OCI-LY1 (cell line): ENCODE results near the gene CTNND2.

Experiments used
- H2AFZ ChIP-seq: fragments of 200-600 bp; sonication (generic), shearing (Covaris generic); 2 replicates; pipeline ENCODE4 v1.6.0; 2014; ENCODE audit warnings: antibody characterized with exemption, mild to moderate bottlenecking, low read length
- H3F3A ChIP-seq: fragments of 200-600 bp; sonication (generic), shearing (Covaris generic); 2 replicates; pipeline ENCODE4 v1.6.0; 2014; ENCODE audit warnings: mild to moderate bottlenecking, antibody characterized with exemption, low read length, moderate library complexity; ENCODE audit not compliant: insufficient read depth
- H3K27ac ChIP-seq: fragments of 200-600 bp; sonication (generic); 2 replicates; pipeline ENCODE4 v1.5.1; 2014; ENCODE audit warnings: low read length, mixed run types, mild to moderate bottlenecking, low read depth; ENCODE audit not compliant: poor library complexity, severe bottlenecking
- H3K27me3 ChIP-seq: fragments of 200-600 bp; sonication (generic); 2 replicates; pipeline ENCODE4 v1.6.0; 2014; ENCODE audit warnings: antibody characterized with exemption, mild to moderate bottlenecking, low read length, moderate library complexity; ENCODE audit not compliant: insufficient read depth
- H3K36me3 ChIP-seq: fragments of 200-600 bp; sonication (generic); 2 replicates; pipeline ENCODE4 v1.6.1; 2014; ENCODE audit warnings: mild to moderate bottlenecking, antibody characterized with exemption, low read length, moderate library complexity, mixed read lengths; ENCODE audit not compliant: insufficient read depth
- H3K4me1 ChIP-seq: fragments of 200-600 bp; sonication (generic); 2 replicates; pipeline ENCODE4 v1.5.1; 2014; ENCODE audit warnings: mild to moderate bottlenecking, low read length, moderate library complexity; ENCODE audit not compliant: insufficient read depth, severe bottlenecking
- H3K4me2 ChIP-seq: fragments of 200-600 bp; sonication (generic), shearing (Covaris generic); 2 replicates; pipeline ENCODE4 v1.6.1; 2014; ENCODE audit warnings: low read length
- H3K4me3 ChIP-seq: fragments of 200-600 bp; sonication (generic); 2 replicates; pipeline ENCODE4 v1.5.1; 2014; ENCODE audit warnings: low read length, low read depth, mild to moderate bottlenecking, mixed read lengths; ENCODE audit not compliant: poor library complexity, severe bottlenecking
- H3K79me2 ChIP-seq: fragments of 200-600 bp; shearing (Covaris generic); 2 replicates; pipeline ENCODE4 v1.6.1; 2016; ENCODE audit warnings: mixed run types, low read length, mixed read lengths; ENCODE audit not compliant: insufficient read depth
- H3K9ac ChIP-seq: fragments of 200-600 bp; sonication (generic), shearing (Covaris generic); 2 replicates; pipeline ENCODE4 v1.6.1; 2014; ENCODE audit warnings: mild to moderate bottlenecking, low read length, mixed read lengths
- H3K9me2 ChIP-seq: fragments of 200-600 bp; sonication (generic), shearing (Covaris generic); 2 replicates; pipeline ENCODE4 v1.6.1; 2014; ENCODE audit warnings: low read depth, mild to moderate bottlenecking, low read length, mixed read lengths
- H3K9me3 ChIP-seq: fragments of 200-600 bp; shearing (Covaris generic); 2 replicates; pipeline ENCODE4 v1.6.1; 2014; ENCODE audit warnings: low read length, mixed read lengths
- H4K20me1 ChIP-seq: fragments of 200-600 bp; sonication (generic), shearing (Covaris generic); 2 replicates; pipeline ENCODE4 v1.6.0; 2016; ENCODE audit warnings: mild to moderate bottlenecking, low read length; ENCODE audit not compliant: insufficient read depth
- EZH2 ChIP-seq: fragments of 200-600 bp; sonication (generic), shearing (Covaris generic); IDR thresholded peaks from 2 replicates; pipeline ENCODE4 v1.8.0; 2017; ENCODE audit warnings: borderline replicate concordance, mixed run types, mild to moderate bottlenecking, antibody characterized with exemption, low read length, moderate library complexity, mixed read lengths
- TF ChIP-seq, protein P1 (sequence below): fragments of 200-600 bp; sonication (generic), shearing (Covaris generic); IDR thresholded peaks from 2 replicates; pipeline ENCODE4 v1.5.1; 2017; ENCODE audit warnings: mild to moderate bottlenecking, antibody characterized with exemption, low read length, moderate library complexity, mixed read lengths

The CTNND2 gene

DNA sequence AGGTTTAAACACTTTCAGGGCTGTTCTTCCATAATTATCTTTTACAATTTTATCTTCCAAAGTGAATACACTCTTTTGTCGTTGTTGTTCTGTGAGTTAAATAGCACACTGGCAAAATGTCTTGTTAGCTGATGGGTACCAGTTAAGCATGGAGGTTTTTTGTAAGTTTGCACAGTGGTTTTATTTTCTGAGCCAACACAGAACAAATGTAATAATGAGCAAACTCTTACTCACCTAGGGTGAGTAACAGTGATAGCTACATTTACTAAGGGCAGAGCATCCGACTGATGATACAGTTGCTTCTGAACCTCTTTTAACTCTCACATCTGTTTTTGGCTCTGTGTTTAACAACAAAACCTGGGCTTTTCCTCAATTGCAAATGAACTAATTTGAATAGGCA lies 103.2 kb downstream of the CTNND2 start:
- Histone ChIP-seq H3K9me3 (no peaks in the 10 kb centered on the region), H3F3A (no peaks in the 10 kb centered on the region), H3K79me2 (no peaks in the 10 kb centered on the region), H3K9ac (no peak overlapping the region), H3K36me3 (no peaks in the 10 kb centered on the region), H3K4me3 (no peak overlapping the region), H2AFZ (no peak overlapping the region), H3K4me1 (no peaks in the 10 kb centered on the region), H3K27me3 (no peaks in the 10 kb centered on the region), H3K27ac (no peak overlapping the region), H4K20me1 (no peaks in the 10 kb centered on the region), H3K4me2 (no peak overlapping the region), H3K9me2 (no peaks in the 10 kb centered on the region)
- no peak for TF ChIP-seq EZH2
- TF ChIP-seq, protein P1, sequence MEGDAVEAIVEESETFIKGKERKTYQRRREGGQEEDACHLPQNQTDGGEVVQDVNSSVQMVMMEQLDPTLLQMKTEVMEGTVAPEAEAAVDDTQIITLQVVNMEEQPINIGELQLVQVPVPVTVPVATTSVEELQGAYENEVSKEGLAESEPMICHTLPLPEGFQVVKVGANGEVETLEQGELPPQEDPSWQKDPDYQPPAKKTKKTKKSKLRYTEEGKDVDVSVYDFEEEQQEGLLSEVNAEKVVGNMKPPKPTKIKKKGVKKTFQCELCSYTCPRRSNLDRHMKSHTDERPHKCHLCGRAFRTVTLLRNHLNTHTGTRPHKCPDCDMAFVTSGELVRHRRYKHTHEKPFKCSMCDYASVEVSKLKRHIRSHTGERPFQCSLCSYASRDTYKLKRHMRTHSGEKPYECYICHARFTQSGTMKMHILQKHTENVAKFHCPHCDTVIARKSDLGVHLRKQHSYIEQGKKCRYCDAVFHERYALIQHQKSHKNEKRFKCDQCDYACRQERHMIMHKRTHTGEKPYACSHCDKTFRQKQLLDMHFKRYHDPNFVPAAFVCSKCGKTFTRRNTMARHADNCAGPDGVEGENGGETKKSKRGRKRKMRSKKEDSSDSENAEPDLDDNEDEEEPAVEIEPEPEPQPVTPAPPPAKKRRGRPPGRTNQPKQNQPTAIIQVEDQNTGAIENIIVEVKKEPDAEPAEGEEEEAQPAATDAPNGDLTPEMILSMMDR: no peak

GRCh38 chr5:11797132-11797531 lies 107.1 kb downstream of the CTNND2 start:
- Histone ChIP-seq H3K4me3 (no peak overlapping the region), H3K27me3 (no peaks in the 10 kb centered on the region), H3F3A (no peaks in the 10 kb centered on the region), H3K27ac (no peak overlapping the region), H3K9ac (no peak overlapping the region), H2AFZ (no peak overlapping the region), H4K20me1 (no peaks in the 10 kb centered on the region), H3K36me3 (no peaks in the 10 kb centered on the region), H3K4me2 (no peak overlapping the region), H3K9me2 (no peaks in the 10 kb centered on the region), H3K9me3 (no peaks in the 10 kb centered on the region), H3K4me1 (no peaks in the 10 kb centered on the region), H3K79me2 (no peaks in the 10 kb centered on the region)
- no peak for TF ChIP-seq EZH2
- TF ChIP-seq, protein P1: no peak

GRCh38 chr5:11793396-11793795 lies 110.8 kb downstream of the CTNND2 start:
- TF ChIP-seq, protein P1: no peak
- no peak for TF ChIP-seq EZH2
- no peaks in the 10 kb centered on the region for H3F3A ChIP-seq

More at GRCh38 chr5:11793396-11793795, 110.8 kb downstream of the CTNND2 start:
- Histone ChIP-seq H3K36me3 (no peaks in the 10 kb centered on the region), H3K4me3 (no peak overlapping the region), H3K9me2 (no peaks in the 10 kb centered on the region), H2AFZ (no peak overlapping the region), H3K27ac (no peak overlapping the region), H3K4me1 (no peaks in the 10 kb centered on the region), H4K20me1 (no peaks in the 10 kb centered on the region), H3K9me3 (no peaks in the 10 kb centered on the region), H3K27me3 (no peaks in the 10 kb centered on the region), H3K79me2 (no peaks in the 10 kb centered on the region), H3K4me2 (no peak overlapping the region), H3K9ac (no peak overlapping the region)
